Measurements from ENCODE around the gene MKLN1. TPM values are rescaled to one million over a fixed set of nuclear protein-coding genes. Genes with fewer than 3 reads are reported as not detected.

Gene MKLN1
- total RNA-seq, 1 donor from 2014 or later, result 48.4 TPM

DNA sequence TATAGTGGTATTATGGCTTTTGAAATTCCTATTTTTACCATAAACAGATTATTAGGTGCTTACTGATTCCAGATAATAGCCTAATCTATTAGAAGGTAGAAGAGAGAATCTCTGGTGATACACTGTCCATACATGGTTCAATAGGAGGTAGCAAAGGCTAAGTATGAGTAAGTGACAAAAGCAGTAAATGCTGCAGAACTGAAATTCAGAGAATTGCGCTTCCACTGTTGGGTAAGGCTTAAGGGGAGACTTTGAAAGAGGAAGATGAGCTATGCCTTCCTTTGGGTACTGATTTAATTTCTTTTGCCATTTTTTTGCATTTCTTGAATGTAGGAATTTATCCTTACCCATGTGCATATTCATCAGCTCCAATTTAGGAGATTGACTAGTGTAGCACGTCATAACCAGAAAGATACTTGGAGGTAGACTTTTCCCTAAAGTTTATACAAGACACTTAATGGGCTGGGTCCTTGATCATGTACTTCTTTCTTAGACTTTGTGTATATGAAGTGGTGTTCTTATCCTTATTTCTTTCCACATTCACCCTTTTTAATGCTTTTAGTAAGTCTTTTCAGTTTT, 15.3 kb downstream of the MKLN1 start:
- TF ChIP-seq POLR2AphosphoS5 (IDR thresholded peaks at IDR 0.05; ENCODE audit: insufficient read depth in 1 of 2, low read depth in 1 of 2), result no peak
- no peak for TF ChIP-seq CTCF (IDR thresholded peaks at IDR 0.05)
- TF ChIP-seq POLR2A (IDR thresholded peaks at IDR 0.05), result no peak
- H3K27me3 ChIP-seq, result no peaks in the 10 kb centered on the region
- H3K27ac ChIP-seq, result no peak overlapping the region
- DNase-seq (ENCODE audit: extremely low spot score in 2 of 2), result no peak
- no peaks in the 10 kb centered on the region for H3K36me3 ChIP-seq
- H3K4me1 ChIP-seq, result peaks cover 34% of the 10 kb centered on the region
- no peaks in the 10 kb centered on the region for H3K9me3 ChIP-seq
- intact Hi-C loops (cut with DNase I), result no loop called here
- H3K4me3 ChIP-seq, result no peak overlapping the region

- no peaks in the 10 kb centered on the region for H3K9me3 ChIP-seq
- intact Hi-C loops (cut with DNase I), result no loop called here
- no peak for DNase-seq (ENCODE audit: extremely low spot score in 2 of 2)
- no peaks in the 10 kb centered on the region for H3K36me3 ChIP-seq
- H3K4me1 ChIP-seq, result peaks cover 35% of the 10 kb centered on the region
- H3K27ac ChIP-seq, result no peak overlapping the region
- no peak overlapping the region for H3K4me3 ChIP-seq
- TF ChIP-seq CTCF (IDR thresholded peaks at IDR 0.05) (no peak), POLR2AphosphoS5 (IDR thresholded peaks at IDR 0.05; ENCODE audit: insufficient read depth in 1 of 2, low read depth in 1 of 2) (no peak), POLR2A (IDR thresholded peaks at IDR 0.05) (no peak)
- H3K27me3 ChIP-seq, result no peaks in the 10 kb centered on the region
These were observed 19.4 kb downstream of the MKLN1 start for GRCh38 chr7:131346885-131347592.

GRCh38 chr7:131352032-131352431, 24.4 kb downstream of the MKLN1 start:
- intact Hi-C loops (cut with DNase I), result no loop called here
- H3K27me3 ChIP-seq, result no peaks in the 10 kb centered on the region
- no peaks in the 10 kb centered on the region for H3K9me3 ChIP-seq
- no peak for DNase-seq (ENCODE audit: extremely low spot score in 2 of 2)
- no peak overlapping the region for H3K27ac ChIP-seq
- peaks cover 65% of the 10 kb centered on the region for H3K4me1 ChIP-seq
- no peak for TF ChIP-seq POLR2A (IDR thresholded peaks at IDR 0.05)
- no peak for TF ChIP-seq CTCF (IDR thresholded peaks at IDR 0.05)
- no peak for TF ChIP-seq POLR2AphosphoS5 (IDR thresholded peaks at IDR 0.05; ENCODE audit: insufficient read depth in 1 of 2, low read depth in 1 of 2)
- H3K4me3 ChIP-seq, result no peak overlapping the region
- no peaks in the 10 kb centered on the region for H3K36me3 ChIP-seq

DNA sequence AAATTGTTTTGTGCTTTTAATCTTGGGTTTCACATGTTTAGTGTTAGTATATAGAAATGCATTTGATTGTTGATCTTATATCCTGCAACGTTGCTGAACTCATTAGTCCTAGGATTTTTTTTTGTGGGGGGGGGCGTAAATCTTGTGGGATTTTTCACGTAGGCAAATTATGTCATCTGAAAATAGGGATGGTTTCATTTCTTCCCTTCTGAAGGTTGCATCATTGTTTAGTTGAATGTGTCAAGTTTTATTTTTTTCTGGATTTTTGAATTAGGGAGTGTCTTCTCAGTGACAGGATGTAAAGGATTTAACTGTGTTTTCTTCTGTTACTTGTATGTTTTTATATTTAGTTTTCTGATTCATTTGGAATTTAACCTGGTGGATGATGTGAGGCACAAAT, 26.7 kb downstream of the MKLN1 start:
- Histone ChIP-seq H3K4me1 (peaks cover 77% of the 10 kb centered on the region), H3K4me3 (no peak overlapping the region), H3K27me3 (no peaks in the 10 kb centered on the region), H3K36me3 (no peaks in the 10 kb centered on the region), H3K9me3 (no peaks in the 10 kb centered on the region), H3K27ac (no peak overlapping the region)
- intact Hi-C loops (cut with DNase I), result no loop called here
- DNase-seq (ENCODE audit: extremely low spot score in 2 of 2), result no peak
- TF ChIP-seq POLR2A (IDR thresholded peaks at IDR 0.05), result no peak
- TF ChIP-seq POLR2AphosphoS5 (IDR thresholded peaks at IDR 0.05; ENCODE audit: insufficient read depth in 1 of 2, low read depth in 1 of 2), result no peak
- no peak for TF ChIP-seq CTCF (IDR thresholded peaks at IDR 0.05)
